Kidney (tissue), 14 donors: Measurements from ENCODE around the gene CCND2. TPM values are rescaled to one million over a fixed set of nuclear protein-coding genes. Genes with fewer than 3 reads are reported as not detected.

Source experiments
- DNase-seq, 5 donors: peaks; one replicate each; pipeline ENCODE4 v3.0.0-alpha.2; 2013 to 2020
- FAIRE-seq: peaks from 2 replicates; lab custom pipeline; 2012; peaks lifted over from hg19 to GRCh38; lab: Jason Lieb, UNC
- H3K27ac ChIP-seq, 2 donors: one replicate each; pipeline ENCODE4 v1.7.0; 2013; ENCODE audit warnings: low read depth in 2 of 2, low read length in 2 of 2, inconsistent platforms in 1 of 2
- H3K27me3 ChIP-seq: one replicate; pipeline ENCODE4 v1.7.1; 2013; ENCODE audit warnings: low read length, inconsistent platforms; ENCODE audit not compliant: control insufficient read depth, insufficient read depth
- H3K36me3 ChIP-seq, 3 donors: one replicate each; pipeline versions ENCODE4 v1.7.0 to v1.7.1; 2013; ENCODE audit warnings: low read length in 3 of 3, control low read depth in 1 of 3, inconsistent platforms in 1 of 3; ENCODE audit not compliant: insufficient read depth in 3 of 3, control insufficient read depth in 2 of 3
- H3K4me1 ChIP-seq, 3 donors: one replicate each; pipeline versions ENCODE4 v1.7.0 to v1.7.1; 2013; ENCODE audit warnings: low read length in 3 of 3, inconsistent platforms in 1 of 3, low read depth in 1 of 3; ENCODE audit not compliant: control insufficient read depth in 2 of 3, insufficient read depth in 2 of 3
- H3K4me3 ChIP-seq, 3 donors: one replicate each; pipeline versions ENCODE4 v1.7.0 to v1.8.1; 2013; ENCODE audit warnings: low read length in 3 of 3, control low read depth in 1 of 3, inconsistent platforms in 1 of 3
- H3K9ac ChIP-seq, 3 donors: one replicate each; pipeline versions ENCODE4 v1.7.0 to v1.7.1; 2013; ENCODE audit warnings: low read length in 3 of 3, control low read depth in 1 of 3, inconsistent platforms in 1 of 3
- H3K9me3 ChIP-seq, 3 donors: one replicate each; pipeline versions ENCODE4 v1.7.0 to v1.7.1; 2013; ENCODE audit warnings: low read length in 3 of 3, control low read depth in 1 of 3, inconsistent platforms in 1 of 3; ENCODE audit not compliant: control insufficient read depth in 2 of 3, insufficient read depth in 1 of 3
- intact Hi-C: fragments of 100-400 bp; cut with DNase I; formaldehyde crosslinking; loops from one replicate; pipeline ENCODE4 v1.11.1; 2022
- polyA plus RNA-seq: library from polyadenylated mRNA; stranded (reverse); fragments of 350-450 nt; fragmentation: Illumina TruSeq; extraction: RNeasy Lipid Tissue Mini Kit (QIAGEN cat#74804); gene quantifications from one replicate; pipeline ENCODE4 v1.2.3, GENCODE V29; 2014; ENCODE audit warnings: low read depth, low replicate concordance; ENCODE audit not compliant: insufficient read depth
- total RNA-seq: library from RNA; stranded (reverse); fragmentation: NEBNext Ultra II Directional; extraction: Animal tissue kit (Norgen Biotek cat#: 25700); gene quantifications from one replicate; pipeline ENCODE4 v1.2.1, GENCODE V29; 2021
- TF ChIP-seq, protein P1 (sequence below): IDR thresholded peaks from 3 replicates; pipeline ENCODE4 v1.5.1; 2012; ENCODE audit warnings: mild to moderate bottlenecking, moderate library complexity, borderline replicate concordance; ENCODE audit not compliant: insufficient read depth; ENCODE audit errors: extremely low read depth
- donor health status: control.
- donor health status: control.
- donor health status: control.
- donor health status: control.
- donor health status: control.
- donor health status: DM: yes; HTN: yes; CAD: no.
- donor health status: Normal renal cell carcinoma (clear cell type).

CCND2 gene
- total and polyA plus RNA-seq, 2 donors from 2014 or later, result 3.3 to 94.4 TPM

GRCh38 chr12:4301932-4302501, 28.5 kb downstream of the CCND2 start:
- no peaks in the 10 kb centered on the region for H3K9me3 ChIP-seq
- DNase-seq (no peak), FAIRE-seq (no peak)
- TF ChIP-seq, protein P1, sequence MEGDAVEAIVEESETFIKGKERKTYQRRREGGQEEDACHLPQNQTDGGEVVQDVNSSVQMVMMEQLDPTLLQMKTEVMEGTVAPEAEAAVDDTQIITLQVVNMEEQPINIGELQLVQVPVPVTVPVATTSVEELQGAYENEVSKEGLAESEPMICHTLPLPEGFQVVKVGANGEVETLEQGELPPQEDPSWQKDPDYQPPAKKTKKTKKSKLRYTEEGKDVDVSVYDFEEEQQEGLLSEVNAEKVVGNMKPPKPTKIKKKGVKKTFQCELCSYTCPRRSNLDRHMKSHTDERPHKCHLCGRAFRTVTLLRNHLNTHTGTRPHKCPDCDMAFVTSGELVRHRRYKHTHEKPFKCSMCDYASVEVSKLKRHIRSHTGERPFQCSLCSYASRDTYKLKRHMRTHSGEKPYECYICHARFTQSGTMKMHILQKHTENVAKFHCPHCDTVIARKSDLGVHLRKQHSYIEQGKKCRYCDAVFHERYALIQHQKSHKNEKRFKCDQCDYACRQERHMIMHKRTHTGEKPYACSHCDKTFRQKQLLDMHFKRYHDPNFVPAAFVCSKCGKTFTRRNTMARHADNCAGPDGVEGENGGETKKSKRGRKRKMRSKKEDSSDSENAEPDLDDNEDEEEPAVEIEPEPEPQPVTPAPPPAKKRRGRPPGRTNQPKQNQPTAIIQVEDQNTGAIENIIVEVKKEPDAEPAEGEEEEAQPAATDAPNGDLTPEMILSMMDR, result no peak
- intact Hi-C loops, result no loop called here
- H3K27ac ChIP-seq, result no peak overlapping the region
- no peaks in the 10 kb centered on the region for H3K36me3 ChIP-seq
- H3K27me3 ChIP-seq, result no peaks in the 10 kb centered on the region
- no peak overlapping the region for H3K4me3 ChIP-seq
- H3K9ac ChIP-seq, result no peak overlapping the region
- H3K4me1 ChIP-seq, result no peaks in the 10 kb centered on the region

- DNase-seq (no peak), FAIRE-seq (no peak)
- TF ChIP-seq, protein P1, result no peak
- Histone ChIP-seq H3K4me3 (no peak overlapping the region), H3K27ac (no peak overlapping the region), H3K9ac (no peak overlapping the region), H3K36me3 (no peaks in the 10 kb centered on the region), H3K9me3 (no peaks in the 10 kb centered on the region), H3K4me1 (peaks cover 0 to under 1% (median 0%) of the 10 kb centered on the region in 3 donors), H3K27me3 (no peaks in the 10 kb centered on the region)
- intact Hi-C loops, result no loop called here
Measured at GRCh38 chr12:4302881-4303280, 29.3 kb downstream of the CCND2 start.

GRCh38 chr12:4303750-4304149, 30.2 kb downstream of the CCND2 start:
- TF ChIP-seq, protein P1, result no peak
- Histone ChIP-seq H3K9me3 (no peaks in the 10 kb centered on the region), H3K4me1 (peaks cover 0 to 4% (median 3%) of the 10 kb centered on the region in 3 donors), H3K9ac (no peak overlapping the region), H3K27me3 (no peaks in the 10 kb centered on the region), H3K36me3 (no peaks in the 10 kb centered on the region), H3K27ac (no peak overlapping the region), H3K4me3 (no peak overlapping the region)
- FAIRE-seq (no peak), DNase-seq (no peak)
- intact Hi-C loops, result no loop called here
